Eye (tissue), 1 donor: ENCODE measurements around the gene ARFGEF3.
"Not testable (repeated sequence)": the region's sequence is repeated elsewhere in the genome, so short reads cannot be mapped to it uniquely, and the experiment has no call there.

Experiments used
- DNase-seq: peaks from one replicate; pipeline ENCODE4 v3.0.0-alpha.2; 2015

ARFGEF3 gene, protein sequence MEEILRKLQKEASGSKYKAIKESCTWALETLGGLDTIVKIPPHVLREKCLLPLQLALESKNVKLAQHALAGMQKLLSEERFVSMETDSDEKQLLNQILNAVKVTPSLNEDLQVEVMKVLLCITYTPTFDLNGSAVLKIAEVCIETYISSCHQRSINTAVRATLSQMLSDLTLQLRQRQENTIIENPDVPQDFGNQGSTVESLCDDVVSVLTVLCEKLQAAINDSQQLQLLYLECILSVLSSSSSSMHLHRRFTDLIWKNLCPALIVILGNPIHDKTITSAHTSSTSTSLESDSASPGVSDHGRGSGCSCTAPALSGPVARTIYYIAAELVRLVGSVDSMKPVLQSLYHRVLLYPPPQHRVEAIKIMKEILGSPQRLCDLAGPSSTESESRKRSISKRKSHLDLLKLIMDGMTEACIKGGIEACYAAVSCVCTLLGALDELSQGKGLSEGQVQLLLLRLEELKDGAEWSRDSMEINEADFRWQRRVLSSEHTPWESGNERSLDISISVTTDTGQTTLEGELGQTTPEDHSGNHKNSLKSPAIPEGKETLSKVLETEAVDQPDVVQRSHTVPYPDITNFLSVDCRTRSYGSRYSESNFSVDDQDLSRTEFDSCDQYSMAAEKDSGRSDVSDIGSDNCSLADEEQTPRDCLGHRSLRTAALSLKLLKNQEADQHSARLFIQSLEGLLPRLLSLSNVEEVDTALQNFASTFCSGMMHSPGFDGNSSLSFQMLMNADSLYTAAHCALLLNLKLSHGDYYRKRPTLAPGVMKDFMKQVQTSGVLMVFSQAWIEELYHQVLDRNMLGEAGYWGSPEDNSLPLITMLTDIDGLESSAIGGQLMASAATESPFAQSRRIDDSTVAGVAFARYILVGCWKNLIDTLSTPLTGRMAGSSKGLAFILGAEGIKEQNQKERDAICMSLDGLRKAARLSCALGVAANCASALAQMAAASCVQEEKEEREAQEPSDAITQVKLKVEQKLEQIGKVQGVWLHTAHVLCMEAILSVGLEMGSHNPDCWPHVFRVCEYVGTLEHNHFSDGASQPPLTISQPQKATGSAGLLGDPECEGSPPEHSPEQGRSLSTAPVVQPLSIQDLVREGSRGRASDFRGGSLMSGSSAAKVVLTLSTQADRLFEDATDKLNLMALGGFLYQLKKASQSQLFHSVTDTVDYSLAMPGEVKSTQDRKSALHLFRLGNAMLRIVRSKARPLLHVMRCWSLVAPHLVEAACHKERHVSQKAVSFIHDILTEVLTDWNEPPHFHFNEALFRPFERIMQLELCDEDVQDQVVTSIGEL (N-terminal part only)

DNA sequence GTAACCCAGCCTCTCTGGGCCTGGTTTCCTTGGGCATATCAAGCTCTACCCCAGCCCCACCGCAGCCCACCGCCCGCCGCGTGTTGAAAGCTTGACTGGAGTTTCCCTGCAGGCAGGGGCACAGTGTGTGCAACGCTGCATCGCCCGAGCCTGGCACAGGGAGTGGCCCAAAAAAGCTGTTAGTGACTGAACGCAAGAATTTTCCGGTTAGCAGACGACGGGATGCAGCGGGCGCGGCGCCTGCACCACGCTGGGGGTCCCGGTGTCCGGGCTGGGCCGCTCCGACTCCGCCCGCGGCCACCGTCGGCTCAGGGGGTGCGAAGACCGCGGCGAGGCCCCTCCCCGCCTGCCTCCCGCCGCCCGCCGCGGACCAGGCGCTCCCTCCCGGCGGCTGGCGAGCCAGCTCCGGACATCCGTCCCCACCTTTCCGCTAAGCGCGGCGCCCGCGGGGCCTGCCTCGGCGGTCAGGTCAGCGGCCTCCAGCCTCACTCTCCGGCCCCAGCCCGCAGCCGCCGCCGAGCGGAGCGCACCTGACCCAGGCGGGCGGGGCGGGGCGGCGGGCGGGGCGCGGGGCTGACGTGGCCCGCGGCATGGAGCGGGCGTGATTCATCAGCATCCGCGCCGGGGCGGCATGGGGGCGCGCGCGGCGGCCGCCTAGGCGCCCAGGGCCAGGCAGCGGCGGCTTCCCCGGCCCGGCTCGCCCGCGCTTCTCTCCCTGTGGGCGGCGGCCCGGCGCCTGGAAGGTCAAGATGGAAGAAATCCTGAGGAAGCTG, at the start of gene ARFGEF3:
ARFGEF3 (plus strand) TSS at position 602 of the 773 bp plus-strand sequence; CDS start at position 750, 148 bp downstream.
- peak; percentile 68 for DNase-seq

DNA sequence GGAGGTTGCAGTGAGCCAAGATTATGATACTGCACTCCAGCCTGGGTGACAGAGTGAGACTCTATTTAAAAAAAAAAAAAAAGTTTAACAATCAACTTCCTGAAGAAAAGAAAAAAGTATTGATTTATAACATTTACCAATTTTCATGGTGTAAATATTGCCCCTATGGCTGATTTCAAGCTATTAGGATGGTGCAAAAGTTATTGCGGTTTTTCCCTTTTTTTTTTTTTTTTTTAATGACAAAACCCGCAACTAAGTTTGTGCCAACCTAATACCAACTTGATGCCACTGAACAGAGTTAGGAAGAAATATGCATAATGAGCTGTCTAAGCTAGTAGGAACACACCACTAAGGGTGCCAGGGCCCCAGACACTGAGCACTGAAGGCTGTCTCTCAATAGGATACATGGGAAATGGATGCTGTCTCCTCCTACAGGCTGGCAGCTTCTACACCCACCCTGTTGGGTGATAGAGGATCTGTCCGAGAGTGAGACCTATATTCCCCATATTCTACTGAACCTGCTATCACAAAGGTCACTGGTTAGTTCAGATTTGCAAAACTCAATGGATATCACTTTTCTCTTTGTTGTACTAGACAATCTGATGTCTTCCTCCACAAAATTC, 48.0 kb upstream of the ARFGEF3 start:
- no peak for DNase-seq

DNA sequence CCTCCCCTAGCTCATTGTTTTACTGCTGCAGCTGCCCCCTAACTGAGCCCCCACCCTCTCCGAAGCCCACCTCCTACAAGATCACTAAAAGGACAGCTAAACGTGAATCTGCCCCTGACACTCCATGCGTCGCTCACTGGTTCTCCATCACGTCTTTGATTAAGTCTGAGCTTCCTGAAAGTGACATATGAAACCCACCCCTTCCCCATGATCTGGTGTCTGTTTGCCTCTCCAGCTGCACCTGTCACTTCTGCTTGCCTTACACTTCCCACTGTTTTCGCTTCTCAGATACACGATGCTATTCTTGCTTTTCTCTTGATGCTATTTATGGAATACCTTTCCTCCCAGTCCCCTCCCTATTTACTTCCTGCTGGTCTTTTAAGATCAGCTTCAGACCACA, 46.5 kb upstream of the ARFGEF3 start:
- DNase-seq = peak; percentile 29

DNA sequence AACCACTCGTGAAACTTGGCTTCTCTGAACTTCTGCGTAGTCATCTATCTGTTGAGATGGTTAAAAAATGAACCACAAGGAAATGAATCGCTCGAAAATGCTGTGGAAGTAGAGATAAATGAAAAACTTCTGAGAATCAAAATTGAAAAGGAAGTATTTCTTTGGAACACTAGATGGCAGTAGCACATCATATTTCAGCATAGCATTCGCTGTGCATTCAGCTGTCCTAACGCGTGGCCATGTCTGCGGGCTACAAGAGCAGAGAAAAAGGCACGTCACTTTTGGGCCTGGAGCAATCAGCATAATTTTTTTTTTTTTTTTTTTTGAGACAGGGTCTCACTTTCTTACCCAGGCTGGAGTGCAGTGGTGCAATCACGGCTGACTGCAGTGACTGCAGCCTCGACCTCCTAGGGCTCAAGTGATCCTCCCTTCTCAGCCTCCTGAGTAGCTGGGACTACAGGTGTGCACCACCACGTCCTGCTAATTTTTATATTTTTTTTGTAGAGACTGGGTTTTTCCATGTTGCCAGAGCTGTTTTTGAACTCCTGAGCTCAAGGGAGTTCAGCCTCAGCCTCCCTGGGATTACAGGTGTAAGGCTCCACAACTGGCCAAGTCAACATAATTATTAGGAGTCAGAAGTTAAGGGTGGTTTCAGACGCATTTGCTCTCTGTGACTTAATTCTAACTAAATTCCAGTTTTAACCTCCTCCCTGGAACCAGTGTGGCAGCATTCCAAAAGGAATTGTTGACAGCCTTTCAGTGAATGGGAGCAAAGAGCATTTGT, 45.7 kb upstream of the ARFGEF3 start:
- peak; percentile 94 for DNase-seq

DNA sequence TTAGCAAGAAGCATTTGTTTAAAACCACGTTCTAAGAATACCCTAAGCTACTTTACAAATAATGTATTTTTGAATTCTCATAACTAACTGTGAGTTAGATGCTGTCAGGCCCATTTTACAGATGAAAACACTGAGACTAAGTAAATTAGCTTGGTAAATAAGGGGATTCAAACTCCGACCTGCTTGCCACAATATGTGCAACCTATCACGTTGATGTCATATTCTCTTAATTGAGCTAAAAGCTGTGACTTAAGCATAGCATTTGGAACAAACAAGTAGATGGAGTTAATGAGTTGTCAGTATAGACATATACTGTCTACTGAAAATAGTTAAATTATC, 45.1 kb upstream of the ARFGEF3 start:
- peak; percentile 20 for DNase-seq

DNA sequence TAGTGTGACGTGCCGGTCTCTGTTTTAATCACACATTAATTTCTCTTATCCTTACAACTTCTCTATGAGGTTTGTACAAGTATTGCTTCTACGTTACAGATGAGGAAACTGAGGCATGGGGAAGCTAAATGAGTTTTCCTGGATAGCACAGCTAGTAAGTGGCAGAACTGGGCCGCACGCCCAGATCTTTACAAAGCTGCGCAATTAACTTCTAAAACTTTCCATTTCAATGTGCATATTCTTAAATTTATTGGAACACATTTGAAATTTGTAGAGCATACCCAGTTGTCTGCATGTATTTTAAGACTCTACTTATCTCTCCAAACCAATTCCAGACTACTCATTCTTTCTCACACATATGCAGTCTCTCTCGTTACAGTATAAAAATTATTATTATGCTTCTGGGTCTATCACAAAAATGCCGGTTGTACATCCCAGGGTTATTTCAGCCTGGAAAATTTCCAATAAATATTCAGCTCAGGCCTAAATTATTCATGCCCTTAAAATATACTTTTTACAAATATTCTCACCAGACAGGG, 44.3 kb upstream of the ARFGEF3 start:
- DNase-seq = no peak

DNA sequence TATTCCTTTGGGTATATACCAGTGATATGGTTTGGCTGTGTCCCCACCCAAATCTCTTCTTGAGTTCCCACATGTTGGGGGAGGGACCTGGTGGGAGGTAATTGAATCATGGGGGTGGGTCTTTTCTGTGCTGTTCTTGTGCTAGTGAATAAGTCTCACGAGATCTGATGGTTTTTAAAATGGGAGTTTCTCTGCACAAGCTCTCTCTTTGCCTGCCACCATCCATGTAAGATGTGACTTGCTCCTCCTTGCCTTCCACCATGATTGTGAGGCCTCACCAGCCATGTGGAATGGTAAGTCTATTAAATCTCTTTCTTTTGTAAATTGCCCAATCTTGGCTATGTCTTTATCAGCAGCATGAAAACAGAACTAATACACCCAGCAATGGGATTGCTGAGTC, 42.5 kb upstream of the ARFGEF3 start:
- DNase-seq = not testable (repeated sequence)

DNA sequence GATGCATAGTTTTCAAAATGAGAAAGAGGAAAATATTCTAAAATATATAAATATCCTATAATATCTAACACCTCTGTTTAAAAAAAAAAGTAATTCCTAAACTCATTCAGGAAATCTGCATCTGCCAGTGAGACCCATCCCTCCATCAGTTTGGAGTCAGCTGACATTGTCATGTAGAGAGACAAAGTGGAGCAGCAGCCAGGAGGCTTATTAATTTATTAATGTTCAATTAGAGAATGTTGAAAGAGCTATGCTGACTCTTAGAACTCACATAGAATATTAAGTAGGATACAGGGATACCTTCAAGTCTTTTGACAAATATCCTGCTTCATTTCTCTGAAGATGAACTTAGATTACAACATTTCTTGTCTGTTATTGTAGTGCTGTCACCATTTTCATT, 41.8 kb upstream of the ARFGEF3 start:
- no peak for DNase-seq

DNA sequence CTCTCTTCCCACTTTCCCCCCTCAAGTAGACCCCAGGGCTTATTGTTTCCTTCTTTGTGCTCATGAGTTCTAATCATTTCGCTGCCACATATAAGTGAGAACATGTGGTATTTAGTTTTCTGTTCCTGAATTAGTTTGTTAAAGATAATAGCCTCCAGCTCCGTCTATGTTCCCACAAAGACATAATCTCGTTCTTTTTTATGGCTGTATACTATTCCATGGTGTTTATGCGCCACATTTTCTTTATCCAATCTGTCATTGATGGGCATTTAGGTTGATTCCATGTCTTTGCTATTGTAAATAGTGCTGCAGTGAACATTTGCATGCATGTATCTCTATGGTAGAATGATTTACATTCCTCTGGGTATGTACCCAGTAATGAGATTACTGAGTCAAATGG, 37.6 kb upstream of the ARFGEF3 start:
- no peak for DNase-seq

DNA sequence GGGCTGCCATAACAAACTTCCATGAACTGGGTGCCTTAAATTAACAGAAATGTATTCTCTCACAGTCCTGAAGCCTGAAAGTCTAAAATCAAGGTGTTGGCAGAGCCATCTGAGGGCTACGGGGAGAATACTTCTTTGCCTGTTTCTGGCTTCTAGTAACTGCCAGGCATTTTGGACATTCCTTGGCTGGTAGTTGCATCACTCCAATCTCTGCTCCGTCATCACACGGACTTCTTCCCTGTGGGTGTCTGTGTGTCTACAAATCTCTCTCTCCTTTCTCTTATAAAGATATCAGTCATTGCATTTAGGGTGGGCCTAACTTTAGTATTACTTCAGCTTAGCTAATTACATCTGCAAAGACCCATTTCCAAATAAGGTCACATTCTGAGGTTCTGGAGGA, 33.6 kb upstream of the ARFGEF3 start:
- DNase-seq = no peak

DNA sequence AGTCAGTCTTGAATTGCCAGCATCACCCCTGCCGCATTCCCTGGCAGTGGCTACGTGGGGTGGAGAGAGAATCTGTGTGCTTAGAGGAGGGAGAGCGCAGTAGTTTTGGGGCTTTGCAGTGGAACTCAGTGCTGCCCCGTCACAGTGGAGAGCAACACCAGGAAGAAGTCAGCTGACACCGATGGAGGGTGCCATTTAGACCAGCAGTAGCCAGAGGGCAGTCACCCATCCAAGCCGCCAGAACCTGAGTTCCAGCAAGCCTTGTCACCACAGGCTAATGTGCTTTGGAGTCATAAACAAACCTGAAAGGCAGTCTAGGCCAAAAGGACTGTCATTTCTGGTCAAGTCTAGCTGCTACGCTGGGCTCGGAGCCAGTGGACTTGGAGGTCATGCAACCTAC, 32.5 kb upstream of the ARFGEF3 start:
- DNase-seq = no peak

DNA sequence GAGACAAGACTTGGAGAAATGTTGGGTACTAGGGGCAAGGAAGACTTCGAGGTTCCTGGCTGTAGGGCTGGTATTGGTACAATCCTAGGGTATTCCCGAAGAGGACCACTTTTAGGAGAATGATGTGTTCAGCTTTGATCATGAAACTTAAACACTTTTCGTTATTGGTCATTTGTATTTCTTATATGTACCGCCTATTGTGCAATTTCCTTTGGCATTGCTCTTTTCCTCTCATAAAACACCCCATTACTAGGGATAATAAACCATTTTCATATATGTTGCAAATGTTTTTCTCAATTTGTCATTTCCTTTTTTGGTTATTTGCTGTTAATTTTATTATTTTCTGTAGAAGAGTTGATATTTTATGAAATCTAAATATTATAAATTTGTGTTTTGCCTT, 18.9 kb upstream of the ARFGEF3 start:
- DNase-seq = no peak

DNA sequence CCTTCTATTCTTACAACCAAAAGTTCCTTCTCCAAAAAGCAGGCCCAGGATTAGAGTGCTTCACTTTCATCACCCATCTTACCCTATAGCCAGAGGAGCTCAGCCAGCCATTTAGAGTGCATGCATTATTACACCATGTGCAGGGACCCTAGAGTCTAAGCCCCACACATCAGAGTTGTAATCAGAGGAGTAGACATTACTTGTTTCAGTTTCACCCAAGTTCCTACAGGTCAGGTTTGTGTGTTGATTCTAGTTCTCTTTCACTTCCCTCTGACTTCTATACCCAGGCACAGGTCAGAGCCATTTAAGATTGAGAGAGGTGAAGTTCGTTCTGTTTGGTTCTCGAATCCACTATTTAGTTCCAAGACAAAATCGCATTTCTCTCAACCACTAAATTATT, 16.3 kb upstream of the ARFGEF3 start:
- DNase-seq = no peak

DNA sequence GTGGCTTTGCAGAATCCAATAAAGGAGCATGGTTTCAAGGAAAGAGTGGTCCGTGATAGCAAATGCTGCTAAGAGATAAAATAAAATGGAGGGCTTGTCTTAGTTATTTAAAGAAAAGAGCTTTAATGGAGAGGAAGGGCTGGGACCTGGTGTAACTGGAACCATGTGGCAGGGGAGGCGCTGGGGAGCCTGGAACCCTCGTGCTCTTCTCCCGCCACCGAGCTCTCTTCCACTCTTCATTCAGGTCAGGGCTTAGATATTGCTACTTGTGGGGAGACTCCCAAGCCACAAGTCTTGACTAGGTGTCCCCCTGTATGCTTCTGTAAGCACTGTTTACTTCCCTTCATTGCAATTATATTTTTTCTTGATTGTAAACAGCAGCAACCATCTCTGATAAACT, 15.2 kb upstream of the ARFGEF3 start:
- no peak for DNase-seq

DNA sequence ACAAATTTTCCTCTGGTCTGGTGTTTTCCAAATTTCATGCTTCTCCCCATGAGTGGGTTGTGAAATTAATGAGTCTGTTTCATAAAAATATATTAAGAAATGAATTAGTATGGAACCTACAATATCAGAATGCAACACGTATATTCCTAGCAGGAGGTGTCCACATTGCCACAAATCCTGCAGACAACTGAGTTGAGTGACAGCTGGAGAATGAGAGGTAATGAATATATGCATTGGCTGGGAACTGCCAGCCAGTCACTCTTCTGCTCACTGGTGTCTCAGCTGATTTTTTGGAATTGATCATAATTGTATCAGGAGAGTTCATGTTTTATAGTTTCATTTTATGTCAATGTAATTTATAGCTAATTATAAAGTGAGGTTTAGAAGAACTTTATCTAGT, 6.3 kb upstream of the ARFGEF3 start:
- peak; percentile 1 for DNase-seq

DNA sequence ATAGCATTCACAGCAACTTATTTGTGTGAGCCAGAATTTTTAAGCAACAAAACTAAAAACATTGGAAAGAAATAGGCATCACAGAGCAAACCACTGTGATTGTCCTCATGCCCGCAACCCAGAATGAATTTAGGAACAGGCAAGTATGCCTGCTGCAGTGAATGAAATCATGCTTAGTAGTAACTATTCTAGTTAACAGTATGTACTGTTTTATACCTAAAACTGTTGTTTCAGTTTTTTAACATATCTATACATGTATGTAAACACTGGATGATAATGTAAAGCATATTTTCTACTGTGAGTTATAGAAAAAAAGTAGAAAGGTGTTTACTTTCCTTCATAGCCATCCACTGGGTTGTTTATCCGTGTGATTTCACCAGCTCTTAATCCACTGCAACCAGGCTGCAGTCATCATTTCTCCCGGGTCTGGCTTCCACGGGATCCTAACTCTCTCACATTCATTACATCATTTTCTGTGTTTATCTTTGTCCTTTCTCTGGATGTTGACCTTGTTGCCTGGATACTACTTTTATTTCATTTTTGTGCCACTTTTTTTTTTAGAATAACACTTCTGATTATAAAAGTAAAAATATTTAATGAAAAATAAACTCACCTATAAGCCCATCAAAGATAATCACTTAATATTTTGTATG, 3.6 kb upstream of the ARFGEF3 start:
- DNase-seq = peak; percentile 6

DNA sequence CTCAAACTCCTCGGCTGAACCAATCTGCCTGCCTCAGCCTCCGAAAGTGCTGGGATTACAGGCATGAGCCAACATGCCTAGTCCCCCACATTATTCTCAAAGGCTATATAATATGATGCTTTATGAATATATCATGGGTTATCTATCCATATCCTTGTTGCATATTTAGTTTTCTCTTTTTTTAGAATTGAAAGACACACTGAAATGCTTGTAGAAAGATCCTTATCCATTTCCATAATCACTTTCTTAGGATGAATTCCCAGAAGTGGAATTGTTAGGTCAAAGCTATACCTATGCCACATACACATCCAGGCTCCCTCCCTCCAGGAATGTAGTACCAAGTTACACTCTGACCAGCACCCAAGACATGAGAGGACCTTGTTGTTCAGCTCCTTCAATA, 2.5 kb upstream of the ARFGEF3 start:
- DNase-seq = no peak

DNA sequence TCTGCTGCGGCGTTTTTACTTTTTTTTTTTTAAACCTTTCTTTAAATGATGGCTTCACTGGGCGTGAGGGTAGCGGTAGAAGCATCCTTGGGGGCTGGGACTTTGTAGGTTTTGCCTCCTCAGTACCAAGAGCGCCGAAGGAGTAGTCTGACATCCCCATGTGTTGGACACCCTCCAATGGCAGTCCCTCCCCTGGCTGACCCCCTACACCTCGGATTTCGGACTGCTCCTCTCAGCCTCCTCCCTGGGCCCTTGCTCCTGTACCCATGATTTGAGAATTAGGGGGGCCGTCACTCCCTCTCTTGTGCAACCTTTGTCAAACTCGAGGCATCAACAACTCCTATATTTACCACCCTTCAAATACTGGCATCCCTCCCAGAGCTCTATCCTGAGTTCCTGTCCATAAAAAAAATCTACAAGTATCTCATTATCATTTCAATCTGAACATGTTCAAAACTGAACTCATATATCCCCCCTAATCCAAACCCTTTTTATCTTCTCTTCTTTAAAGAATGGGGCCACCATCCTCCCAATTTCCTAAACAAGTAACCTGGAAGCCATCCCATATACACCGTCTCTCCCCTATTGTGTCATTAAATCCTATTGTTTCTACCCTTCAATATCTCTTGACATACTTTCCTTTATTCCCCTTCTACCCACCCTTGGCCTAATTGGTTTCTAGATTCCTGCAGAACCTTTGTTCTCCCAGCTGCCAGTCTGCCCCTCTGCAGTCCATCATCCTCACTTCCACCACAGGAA, 1.2 kb upstream of the ARFGEF3 start:
- no peak for DNase-seq

DNA sequence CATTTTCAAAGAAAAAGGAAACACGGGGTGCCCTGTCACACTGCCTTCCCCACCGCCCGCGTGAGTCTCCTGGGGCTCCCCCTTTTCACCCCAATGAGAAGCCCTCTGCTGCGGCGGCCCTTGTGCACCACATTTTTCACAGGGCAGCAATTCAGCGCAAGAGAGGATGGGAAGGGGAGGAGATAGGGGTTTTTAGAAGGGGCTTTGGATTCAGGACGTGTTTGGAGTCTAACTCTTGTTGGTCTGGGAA, 726 bp upstream of the ARFGEF3 start:
- peak; percentile 68 for DNase-seq
